H9 (cell line): ENCODE measurements around the gene DGKB. TPM values are rescaled to one million over a fixed set of nuclear protein-coding genes. Genes with fewer than 3 reads are reported as not detected.

Source experiments
- DNase-seq: peaks from one replicate; pipeline ENCODE4 v3.0.0-alpha.2; 2017
- H2AFZ ChIP-seq: one replicate; pipeline ENCODE4 v1.6.1; 2013; ENCODE audit warnings: mild to moderate bottlenecking, low read length, control low read depth, moderate library complexity
- H2AK5ac ChIP-seq: 2 replicates; pipeline ENCODE4 v1.6.1; 2013; ENCODE audit warnings: low read length, control low read depth, mixed read lengths; ENCODE audit not compliant: insufficient read length
- H2BK120ac ChIP-seq: one replicate; pipeline ENCODE4 v1.6.1; 2013; ENCODE audit warnings: low read depth, mild to moderate bottlenecking, low read length, control low read depth, inconsistent platforms; ENCODE audit not compliant: poor library complexity, severe bottlenecking
- H2BK12ac ChIP-seq: 2 replicates; pipeline ENCODE4 v1.6.1; 2013; ENCODE audit warnings: low read length, control low read depth, mixed read lengths, low read depth; ENCODE audit not compliant: insufficient read length
- H2BK15ac ChIP-seq: 2 replicates; pipeline ENCODE4 v1.6.1; 2013; ENCODE audit warnings: low read depth, low read length, control low read depth
- H2BK20ac ChIP-seq: one replicate; pipeline ENCODE4 v1.6.1; 2013; ENCODE audit warnings: low read depth, mild to moderate bottlenecking, low read length, control low read depth, inconsistent platforms; ENCODE audit not compliant: poor library complexity, severe bottlenecking
- H2BK5ac ChIP-seq: 2 replicates; pipeline ENCODE4 v1.6.1; 2013; ENCODE audit warnings: low read length, control low read depth, mixed read lengths; ENCODE audit not compliant: insufficient read length
- H3K14ac ChIP-seq: 2 replicates; pipeline ENCODE4 v1.6.1; 2013; ENCODE audit warnings: low read length, control low read depth; ENCODE audit not compliant: insufficient read depth
- H3K18ac ChIP-seq: 2 replicates; pipeline ENCODE4 v1.6.1; 2013; ENCODE audit warnings: low read depth, mild to moderate bottlenecking, mixed read lengths, low read length, control low read depth; ENCODE audit not compliant: insufficient read length
- H3K23ac ChIP-seq: 2 replicates; pipeline ENCODE4 v1.6.1; 2013; ENCODE audit warnings: low read length, control low read depth, mixed read lengths, low read depth; ENCODE audit not compliant: insufficient read length
- H3K23me2 ChIP-seq: 2 replicates; pipeline ENCODE4 v1.6.1; 2013; ENCODE audit warnings: low read depth, mild to moderate bottlenecking, mixed read lengths, low read length, control low read depth; ENCODE audit not compliant: insufficient read length, poor library complexity, severe bottlenecking
- H3K27ac ChIP-seq: 2 replicates; pipeline ENCODE4 v1.5.1; 2013; ENCODE audit warnings: low read length, control low read depth, mixed read lengths, low read depth; ENCODE audit not compliant: insufficient read length
- H3K27me3 ChIP-seq: 2 replicates; pipeline ENCODE4 v1.6.1; 2013; ENCODE audit warnings: low read length, control low read depth, inconsistent platforms; ENCODE audit not compliant: insufficient read depth
- H3K4ac ChIP-seq: 2 replicates; pipeline ENCODE4 v1.6.1; 2013; ENCODE audit warnings: low read depth, mild to moderate bottlenecking, control low read depth, inconsistent platforms, low read length, moderate library complexity
- H3K4me1 ChIP-seq: 2 replicates; pipeline ENCODE4 v1.6.1; 2013; ENCODE audit warnings: low read length, control low read depth, inconsistent platforms; ENCODE audit not compliant: insufficient read depth
- H3K4me2 ChIP-seq: 2 replicates; pipeline ENCODE4 v1.6.1; 2013; ENCODE audit warnings: low read length, control low read depth, mixed read lengths; ENCODE audit not compliant: insufficient read length, insufficient read depth
- H3K56ac ChIP-seq: 2 replicates; pipeline ENCODE4 v1.6.1; 2013; ENCODE audit warnings: low read depth, mild to moderate bottlenecking, mixed read lengths, low read length, control low read depth; ENCODE audit not compliant: insufficient read length
- H3K79me1 ChIP-seq: 2 replicates; pipeline ENCODE4 v1.6.1; 2013; ENCODE audit warnings: low read depth, mild to moderate bottlenecking, moderate library complexity, low read length, control low read depth, inconsistent platforms; ENCODE audit not compliant: insufficient read depth, poor library complexity, severe bottlenecking
- H3K79me2 ChIP-seq: 2 replicates; pipeline ENCODE4 v1.6.1; 2013; ENCODE audit warnings: low read length, control low read depth, inconsistent platforms; ENCODE audit not compliant: insufficient read depth
- H3K9ac ChIP-seq: 2 replicates; pipeline ENCODE4 v1.6.1; 2013; ENCODE audit warnings: low read length, control low read depth, mixed read lengths; ENCODE audit not compliant: insufficient read length; ENCODE audit errors: extremely low read depth
- H3K9me3 ChIP-seq: one replicate; pipeline ENCODE4 v1.6.1; 2013; ENCODE audit warnings: low read depth, low read length, inconsistent platforms; ENCODE audit not compliant: control insufficient read depth
- H3T11ph ChIP-seq: one replicate; pipeline ENCODE4 v1.6.1; 2013; ENCODE audit warnings: mild to moderate bottlenecking, low read length, control low read depth, inconsistent platforms
- H4K20me1 ChIP-seq: one replicate; pipeline ENCODE4 v1.6.1; 2013; ENCODE audit not compliant: control insufficient read depth, insufficient read length, insufficient read depth
- H4K5ac ChIP-seq: 2 replicates; pipeline ENCODE4 v1.6.1; 2013; ENCODE audit warnings: low read depth, mild to moderate bottlenecking, mixed read lengths, low read length, control low read depth; ENCODE audit not compliant: insufficient read length
- H4K8ac ChIP-seq: replicated peaks from 2 replicates; pipeline ENCODE4 v1.6.1; 2013; ENCODE audit warnings: low read length, control low read depth, mixed read lengths, low read depth; ENCODE audit not compliant: insufficient read length
- H4K91ac ChIP-seq: 2 replicates; pipeline ENCODE4 v1.6.1; 2013; ENCODE audit warnings: low read depth, mild to moderate bottlenecking, moderate library complexity, mixed read lengths, low read length, control low read depth; ENCODE audit not compliant: insufficient read length
- H3K27ac Mint-ChIP-seq, 3 experiments: 2 replicates in 2 of 3; 3 replicates in 1 of 3; pipeline ENCODE4 v1.8.0; 2020 to 2021; ENCODE audit warnings: mixed read lengths in 3 of 3, mild to moderate bottlenecking in 1 of 3, moderate library complexity in 1 of 3
- H3K27me3 Mint-ChIP-seq: 2 replicates; pipeline ENCODE4 v1.8.0; 2021; ENCODE audit warnings: low read depth, mild to moderate bottlenecking, moderate library complexity, mixed read lengths
- H3K36me3 Mint-ChIP-seq, 3 experiments: 2 replicates in 2 of 3; 3 replicates in 1 of 3; pipeline ENCODE4 v1.8.0; 2020 to 2021; ENCODE audit warnings: low read depth in 3 of 3, mixed read lengths in 3 of 3; ENCODE audit not compliant: insufficient read depth in 1 of 3
- H3K4me1 Mint-ChIP-seq, 2 experiments: 2 replicates each; pipeline ENCODE4 v1.8.0; 2020; ENCODE audit warnings: mixed read lengths in 2 of 2
- H3K4me3 Mint-ChIP-seq, 2 experiments: 2 replicates in 1 of 2; 3 replicates in 1 of 2; pipeline ENCODE4 v1.8.0; 2020 to 2021; ENCODE audit warnings: mild to moderate bottlenecking in 2 of 2, mixed read lengths in 2 of 2, moderate library complexity in 1 of 2
- H3K9me3 Mint-ChIP-seq, 2 experiments: 2 replicates in 1 of 2; 3 replicates in 1 of 2; pipeline ENCODE4 v1.8.0; 2020; ENCODE audit warnings: mild to moderate bottlenecking in 2 of 2, mixed read lengths in 2 of 2, moderate library complexity in 1 of 2
- WGBS: extraction: QIAGEN DNeasy Blood & Tissue Kit; methylation state at CpG from one replicate; pipeline ENCODE4 v1.1.7; 2013; ENCODE audit warnings: missing lambda C conversion rate, low lambda C conversion rate, mixed read lengths; ENCODE audit not compliant: insufficient read length; ENCODE audit errors: extremely low coverage; 5-methylcytosine and 5-hydroxymethylcytosine counted together
- total RNA-seq: library from RNA; stranded (reverse); gene quantifications from 2 replicates; pipeline ENCODE4 v1.2.1, GENCODE V29; 2021
- TF ChIP-seq, protein P1 (sequence below): fragments of 200-600 bp; sonication (generic); conservative IDR thresholded peaks from 3 replicates; pipeline ENCODE4 v1.8.0; 2021; ENCODE audit warnings: antibody characterized with exemption, mild to moderate bottlenecking

The DGKB gene
- total RNA-seq, 1 experiment from 2014 or later: 0.26 TPM

DNA sequence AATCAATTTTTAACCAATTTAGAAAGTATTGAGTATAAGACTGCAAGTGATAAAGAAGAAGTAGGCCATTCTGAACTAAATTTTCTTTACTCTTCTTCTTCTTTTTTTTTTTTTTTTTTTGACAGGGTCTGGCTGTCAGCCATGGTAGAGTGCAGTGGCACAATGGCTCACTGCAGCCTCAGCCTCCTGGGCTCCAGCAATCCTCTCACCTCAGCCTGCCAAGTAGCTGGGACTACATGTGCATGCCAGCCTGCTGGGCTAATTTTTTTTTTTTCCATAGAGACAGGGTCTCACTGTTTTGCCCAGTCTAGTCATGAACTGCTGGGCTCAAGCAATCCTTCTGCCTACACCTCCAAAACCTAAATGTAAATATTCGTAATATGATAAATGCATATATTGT, 63.2 kb downstream of the DGKB start:
- Histone ChIP-seq H4K5ac (no peak overlapping the region), H4K8ac (no peak overlapping the region), H3K4ac (no peak overlapping the region), H3K23me2 (no peaks in the 10 kb centered on the region), H3K18ac (no peak overlapping the region), H4K91ac (no peak overlapping the region), H2BK120ac (no peak overlapping the region), H2BK15ac (no peak overlapping the region), H3K9me3 (no peaks in the 10 kb centered on the region), H3K4me1 (peaks cover 8% of the 10 kb centered on the region), H3K14ac (no peak overlapping the region), H2BK20ac (no peak overlapping the region), H2AFZ (no peak overlapping the region), H3K79me1 (no peaks in the 10 kb centered on the region), H3K23ac (no peak overlapping the region), H2AK5ac (no peak overlapping the region), H3K56ac (no peak overlapping the region), H3K4me2 (no peak overlapping the region), H2BK12ac (no peak overlapping the region), H3K27ac (no peak overlapping the region), H3K79me2 (no peaks in the 10 kb centered on the region), H4K20me1 (no peaks in the 10 kb centered on the region), H3K9ac (no peak overlapping the region), H3T11ph (no peak overlapping the region), H3K27me3 (no peaks in the 10 kb centered on the region), H2BK5ac (no peak overlapping the region)
- Mint-ChIP-seq H3K4me1 (peaks cover 26 to 32% of the 10 kb centered on the region in 2 experiments), H3K36me3 (no peaks in the 10 kb centered on the region), H3K27ac (no peak overlapping the region), H3K9me3 (no peaks in the 10 kb centered on the region), H3K27me3 (no peaks in the 10 kb centered on the region), H3K4me3 (no peak overlapping the region)
- WGBS: no CpG with 5 or more reads among the region's 1 CpG
- no peak for DNase-seq
- TF ChIP-seq, protein P1, sequence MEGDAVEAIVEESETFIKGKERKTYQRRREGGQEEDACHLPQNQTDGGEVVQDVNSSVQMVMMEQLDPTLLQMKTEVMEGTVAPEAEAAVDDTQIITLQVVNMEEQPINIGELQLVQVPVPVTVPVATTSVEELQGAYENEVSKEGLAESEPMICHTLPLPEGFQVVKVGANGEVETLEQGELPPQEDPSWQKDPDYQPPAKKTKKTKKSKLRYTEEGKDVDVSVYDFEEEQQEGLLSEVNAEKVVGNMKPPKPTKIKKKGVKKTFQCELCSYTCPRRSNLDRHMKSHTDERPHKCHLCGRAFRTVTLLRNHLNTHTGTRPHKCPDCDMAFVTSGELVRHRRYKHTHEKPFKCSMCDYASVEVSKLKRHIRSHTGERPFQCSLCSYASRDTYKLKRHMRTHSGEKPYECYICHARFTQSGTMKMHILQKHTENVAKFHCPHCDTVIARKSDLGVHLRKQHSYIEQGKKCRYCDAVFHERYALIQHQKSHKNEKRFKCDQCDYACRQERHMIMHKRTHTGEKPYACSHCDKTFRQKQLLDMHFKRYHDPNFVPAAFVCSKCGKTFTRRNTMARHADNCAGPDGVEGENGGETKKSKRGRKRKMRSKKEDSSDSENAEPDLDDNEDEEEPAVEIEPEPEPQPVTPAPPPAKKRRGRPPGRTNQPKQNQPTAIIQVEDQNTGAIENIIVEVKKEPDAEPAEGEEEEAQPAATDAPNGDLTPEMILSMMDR: no peak
